HG03354 (cell line): Measurements from ENCODE around the gene ZNF181.

Experiments
- ATAC-seq: cut with Tn5 transposase; IDR thresholded peaks from one replicate; pipeline ENCODE4 v1.9.1; 2021; ENCODE audit warnings: mild to moderate bottlenecking; ENCODE audit not compliant: unreplicated experiment, poor library complexity, severe bottlenecking

ZNF181 gene

GRCh38 chr19:34744896-34745690, 11.1 kb downstream of the ZNF181 start:
- ATAC-seq, result no peak

- ATAC-seq, result no peak
These were observed 23.4 kb downstream of the ZNF181 start for GRCh38 chr19:34757441-34757840.

- ATAC-seq, result no peak
These were observed 25.3 kb downstream of the ZNF181 start for GRCh38 chr19:34759218-34759917.

GRCh38 chr19:34766386-34766785, 32.3 kb downstream of the ZNF181 start:
- ATAC-seq, result no peak

- no peak for ATAC-seq
These were observed 33.9 kb downstream of the ZNF181 start for GRCh38 chr19:34767951-34768350.

- ATAC-seq, result peak; percentile 97
These were observed 38.9 kb downstream of the ZNF181 start, which contains the start of gene ZNF599 for GRCh38 chr19:34772697-34773554. TSS of gene ZNF599 (minus strand) at chr19:34773215. CDS start at chr19:34772841, 374 bp downstream.

GRCh38 chr19:34773555-34773864, 39.5 kb downstream of the ZNF181 start:
- ATAC-seq, result no peak

GRCh38 chr19:34774857-34775256, 40.8 kb downstream of the ZNF181 start:
- no peak for ATAC-seq

- no peak for ATAC-seq
These were observed 44.3 kb downstream of the ZNF181 start for GRCh38 chr19:34778342-34778741.

GRCh38 chr19:34779652-34780051, 45.6 kb downstream of the ZNF181 start:
- ATAC-seq, result no peak

- ATAC-seq, result no peak
These were observed 52.2 kb downstream of the ZNF181 start for GRCh38 chr19:34786236-34786635.

GRCh38 chr19:34787059-34787824, 53.2 kb downstream of the ZNF181 start:
- ATAC-seq, result no peak

GRCh38 chr19:34788074-34788473, 54.0 kb downstream of the ZNF181 start:
- no peak for ATAC-seq

- ATAC-seq, result no peak
These were observed 59.5 kb downstream of the ZNF181 start for GRCh38 chr19:34793565-34793964.

GRCh38 chr19:34794066-34794960, 60.3 kb downstream of the ZNF181 start:
- no peak for ATAC-seq
